Measurements from ENCODE around the gene E2F6.

DNA sequence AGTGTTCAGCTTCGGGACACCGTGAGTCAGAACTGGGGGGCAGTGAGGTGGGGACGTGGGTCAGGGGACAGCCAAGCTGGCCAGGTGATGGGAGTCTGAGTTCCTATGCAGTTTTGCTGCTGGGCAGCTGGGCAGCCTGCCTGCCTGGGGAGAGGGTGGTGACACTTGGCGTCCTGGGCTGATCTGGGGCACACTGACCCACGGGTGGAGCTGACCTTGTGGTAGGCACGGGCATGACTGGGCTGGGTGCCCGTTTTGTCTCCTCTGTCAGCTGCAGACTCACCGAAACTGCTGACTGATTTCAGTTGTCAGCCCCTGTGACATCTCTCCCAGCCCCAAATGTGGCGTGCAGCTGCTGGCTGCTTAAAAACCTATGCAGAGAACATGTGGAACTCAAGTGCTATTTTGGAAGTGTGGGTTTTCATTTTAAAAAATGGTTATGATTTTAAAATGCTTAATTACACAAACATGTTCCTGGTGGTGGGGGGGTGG, 32.6 kb upstream of the E2F6 start:
- TF ChIP-seq, protein P1, sequence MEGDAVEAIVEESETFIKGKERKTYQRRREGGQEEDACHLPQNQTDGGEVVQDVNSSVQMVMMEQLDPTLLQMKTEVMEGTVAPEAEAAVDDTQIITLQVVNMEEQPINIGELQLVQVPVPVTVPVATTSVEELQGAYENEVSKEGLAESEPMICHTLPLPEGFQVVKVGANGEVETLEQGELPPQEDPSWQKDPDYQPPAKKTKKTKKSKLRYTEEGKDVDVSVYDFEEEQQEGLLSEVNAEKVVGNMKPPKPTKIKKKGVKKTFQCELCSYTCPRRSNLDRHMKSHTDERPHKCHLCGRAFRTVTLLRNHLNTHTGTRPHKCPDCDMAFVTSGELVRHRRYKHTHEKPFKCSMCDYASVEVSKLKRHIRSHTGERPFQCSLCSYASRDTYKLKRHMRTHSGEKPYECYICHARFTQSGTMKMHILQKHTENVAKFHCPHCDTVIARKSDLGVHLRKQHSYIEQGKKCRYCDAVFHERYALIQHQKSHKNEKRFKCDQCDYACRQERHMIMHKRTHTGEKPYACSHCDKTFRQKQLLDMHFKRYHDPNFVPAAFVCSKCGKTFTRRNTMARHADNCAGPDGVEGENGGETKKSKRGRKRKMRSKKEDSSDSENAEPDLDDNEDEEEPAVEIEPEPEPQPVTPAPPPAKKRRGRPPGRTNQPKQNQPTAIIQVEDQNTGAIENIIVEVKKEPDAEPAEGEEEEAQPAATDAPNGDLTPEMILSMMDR (conservative IDR thresholded peaks at IDR 0.05; ENCODE audit: low read depth, low read length) = no peak
- TF ChIP-seq EZH2 (IDR thresholded peaks at IDR 0.05; ENCODE audit: low read length, unreplicated experiment) = no peak
